Activated CD8-positive, alpha-beta memory T cell treated with anti-CD3 and anti-CD28 coated beads, Interleukin-2, amount 50 U/mL, for 24 hours (primary cell): ENCODE data around the gene TNIK.

ENCODE experiments used
- DNase-seq: peaks from one replicate; pipeline ENCODE4 v3.0.0-alpha.2; 2020; ENCODE audit errors: extremely low read depth

The TNIK gene

GRCh38 chr3:171192176-171192854 is 267.9 kb downstream of the TNIK start:
- no peak for DNase-seq

GRCh38 chr3:171190668-171191067 is 269.5 kb downstream of the TNIK start:
- no peak for DNase-seq

GRCh38 chr3:171189394-171190080 is 270.7 kb downstream of the TNIK start:
- no peak for DNase-seq

DNA sequence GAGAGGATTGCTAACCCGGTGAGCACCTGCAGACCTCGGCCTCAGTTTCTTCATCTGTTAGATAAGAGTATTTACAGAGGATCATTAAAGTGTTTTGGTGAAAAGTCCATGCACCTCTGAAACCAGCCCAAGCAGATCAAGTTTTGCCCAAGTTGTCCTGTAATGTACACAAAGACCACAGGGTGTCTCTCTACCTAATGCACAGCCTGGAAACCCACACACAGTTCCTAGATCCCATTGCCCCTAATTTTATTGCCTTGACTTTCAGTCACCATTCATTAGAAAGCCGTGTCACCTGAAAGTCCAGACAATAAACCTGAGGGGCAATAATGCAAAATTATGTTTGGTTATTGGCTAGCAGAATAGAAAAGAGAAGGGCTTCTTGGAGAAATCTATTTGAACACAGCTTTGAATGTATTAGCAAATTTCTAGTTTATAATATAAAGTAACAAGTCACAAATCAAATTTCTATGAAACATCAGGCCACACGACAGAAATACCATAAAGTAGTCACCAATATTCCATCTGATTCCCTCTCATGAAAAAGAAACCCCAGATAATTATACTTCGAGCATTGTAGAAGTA is 272.4 kb downstream of the TNIK start:
- no peak for DNase-seq

GRCh38 chr3:171186817-171187500 is 273.2 kb downstream of the TNIK start:
- DNase-seq: no peak

DNA sequence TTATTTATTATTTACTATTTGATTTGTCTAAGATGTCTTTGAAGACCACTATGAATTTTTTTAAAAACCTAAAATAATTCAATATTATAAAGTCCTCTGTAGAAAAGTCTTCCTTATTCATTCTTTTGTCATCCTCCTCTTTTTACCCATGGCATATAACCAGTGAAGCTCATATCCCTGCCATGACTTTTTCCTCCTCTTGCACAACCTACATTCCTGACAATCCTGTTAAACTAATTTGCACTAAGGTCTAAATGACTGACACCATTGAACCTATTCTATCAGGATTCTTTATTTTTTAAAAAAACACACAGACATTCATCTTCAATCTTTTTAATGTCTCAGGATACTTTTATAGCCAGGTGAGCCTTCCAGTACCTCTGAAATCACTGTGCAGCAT is 273.8 kb downstream of the TNIK start:
- DNase-seq: no peak

DNA sequence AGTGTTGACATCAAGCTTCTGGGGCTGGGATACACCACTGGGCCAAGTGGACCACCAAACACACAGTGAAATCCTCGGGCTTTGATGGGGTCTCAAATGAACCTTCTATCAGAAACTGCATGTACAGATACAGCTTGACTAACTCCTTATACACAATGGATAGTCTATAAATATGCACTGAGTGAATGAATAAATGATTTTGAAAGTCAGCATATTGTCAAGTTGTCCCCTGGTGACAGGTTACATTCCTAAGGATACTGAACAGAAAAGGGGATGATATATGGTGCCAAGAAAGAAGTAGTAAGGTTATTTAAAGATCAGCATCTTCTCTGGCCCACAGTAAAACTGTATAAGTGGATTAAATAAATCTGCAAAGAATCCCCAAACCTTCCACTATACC is 274.2 kb downstream of the TNIK start:
- DNase-seq: no peak

- DNase-seq: no peak
Observed at GRCh38 chr3:171184372-171184771, 275.8 kb downstream of the TNIK start.

DNA sequence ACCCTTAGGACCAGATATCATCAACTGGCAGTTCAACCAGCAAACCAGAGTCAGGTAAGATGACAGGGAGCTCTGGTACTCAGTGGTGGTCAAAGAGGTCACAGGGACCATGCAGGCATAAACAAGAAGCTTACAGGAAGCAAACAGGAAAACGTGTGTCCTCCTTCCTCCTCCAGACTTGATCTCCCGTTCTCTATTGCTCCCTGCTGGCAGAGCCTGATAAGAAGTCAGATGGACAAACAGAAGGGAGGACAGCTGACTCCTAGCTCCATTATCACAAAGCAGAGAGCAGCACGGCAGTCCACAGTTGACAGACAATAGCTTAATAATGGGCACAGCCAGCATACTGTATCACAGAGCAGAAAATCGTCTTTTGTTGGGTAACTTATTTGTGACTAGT is 277.2 kb downstream of the TNIK start:
- DNase-seq: no peak

DNA sequence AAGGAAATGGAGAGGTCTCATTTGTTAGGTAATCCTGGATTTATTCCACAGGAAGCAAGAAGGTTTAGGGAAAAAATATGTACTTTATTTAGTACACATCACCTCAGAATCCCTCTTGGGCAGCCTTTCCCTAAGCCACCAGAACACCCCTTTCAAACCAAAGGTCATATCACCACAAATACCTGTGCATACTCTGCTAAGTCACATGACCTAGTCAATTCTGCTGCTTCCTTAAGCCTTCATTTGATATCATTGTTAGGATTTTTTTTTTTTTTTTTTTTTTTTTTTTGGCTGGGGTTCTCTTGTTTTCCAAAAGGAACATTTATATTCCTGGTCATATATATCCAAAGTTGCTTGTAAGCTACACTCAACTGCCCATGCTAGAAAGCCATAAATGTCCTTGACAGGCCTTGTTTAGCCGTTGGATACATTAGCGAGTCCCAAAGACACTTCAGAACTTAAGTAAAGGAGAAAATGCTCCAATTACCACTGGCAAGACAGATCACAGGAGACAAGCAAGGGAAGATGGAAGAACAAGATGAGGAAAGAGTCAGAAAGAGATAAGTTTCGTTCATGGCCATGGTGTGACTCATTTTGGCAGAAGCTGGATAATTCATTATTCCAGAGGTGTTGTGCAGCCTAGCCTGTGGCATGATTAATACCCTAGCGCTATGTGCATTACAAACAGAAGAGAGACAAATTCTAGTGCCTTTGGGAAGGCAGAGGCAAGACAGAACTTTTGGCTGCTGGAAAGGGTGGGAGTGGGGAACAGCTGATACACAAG is 278.1 kb downstream of the TNIK start:
- DNase-seq: no peak

DNA sequence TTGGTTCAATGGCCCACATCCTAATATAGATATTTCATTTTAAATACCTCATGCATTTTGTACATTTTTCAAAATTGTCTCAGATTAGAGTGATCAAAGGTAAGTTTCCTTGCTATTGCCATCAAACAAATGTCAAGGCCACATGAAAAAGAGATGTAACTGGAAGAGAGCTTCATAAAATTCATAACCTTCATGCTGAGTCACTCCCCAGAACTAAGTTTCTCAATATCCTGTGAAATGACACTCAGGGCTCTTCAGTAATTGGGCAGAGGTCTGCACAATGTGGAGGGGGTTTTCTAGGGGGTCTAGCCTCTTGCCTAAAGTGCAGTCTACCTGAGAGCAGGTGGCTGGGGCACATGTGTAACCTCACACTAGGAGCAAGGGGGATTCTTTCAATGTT is 281.5 kb downstream of the TNIK start:
- no peak for DNase-seq

- DNase-seq: no peak
Observed at GRCh38 chr3:171177553-171177952, 282.7 kb downstream of the TNIK start.

GRCh38 chr3:171177056-171177455 is 283.1 kb downstream of the TNIK start:
- DNase-seq: no peak

DNA sequence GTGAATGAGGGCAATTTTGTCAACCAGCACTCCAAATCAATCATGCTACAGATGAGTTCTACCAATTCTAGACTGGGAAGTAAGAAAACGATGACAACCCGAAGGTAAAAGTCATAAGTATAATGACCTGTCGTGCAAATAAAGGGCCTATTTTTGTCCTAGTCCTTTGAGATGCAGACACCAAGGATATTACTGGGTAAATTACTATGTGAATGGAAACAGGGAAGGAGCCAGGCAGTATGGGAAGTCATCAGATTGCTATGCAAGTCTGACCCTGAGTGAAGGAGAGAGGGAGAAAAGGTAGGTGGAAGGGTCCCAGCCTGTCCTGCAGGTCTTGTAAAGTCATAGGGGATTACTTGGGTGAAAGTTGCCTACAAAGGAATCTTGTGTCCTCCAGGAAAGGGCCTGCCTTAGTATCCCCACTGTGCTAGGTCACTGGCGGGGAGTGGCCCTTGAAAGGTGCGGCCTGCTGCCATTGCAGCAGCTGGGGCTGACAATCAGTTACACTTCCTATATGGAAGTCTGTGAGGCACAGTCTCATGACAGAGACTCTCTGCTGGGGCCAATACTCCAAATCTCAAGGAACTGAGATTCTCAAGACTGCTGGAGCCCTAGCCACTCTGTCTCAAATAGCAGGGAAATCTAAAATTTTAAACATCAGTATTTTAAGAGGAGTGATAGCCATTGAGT is 283.8 kb downstream of the TNIK start:
- DNase-seq: no peak

- DNase-seq: no peak
Observed at GRCh38 chr3:171175741-171176234, 284.4 kb downstream of the TNIK start.

GRCh38 chr3:171173736-171174135 is 286.5 kb downstream of the TNIK start:
- DNase-seq: no peak

- no peak for DNase-seq
Observed at GRCh38 chr3:171172070-171172469, 288.1 kb downstream of the TNIK start.

- no peak for DNase-seq
Observed at GRCh38 chr3:171169866-171170265, 290.3 kb downstream of the TNIK start.

DNA sequence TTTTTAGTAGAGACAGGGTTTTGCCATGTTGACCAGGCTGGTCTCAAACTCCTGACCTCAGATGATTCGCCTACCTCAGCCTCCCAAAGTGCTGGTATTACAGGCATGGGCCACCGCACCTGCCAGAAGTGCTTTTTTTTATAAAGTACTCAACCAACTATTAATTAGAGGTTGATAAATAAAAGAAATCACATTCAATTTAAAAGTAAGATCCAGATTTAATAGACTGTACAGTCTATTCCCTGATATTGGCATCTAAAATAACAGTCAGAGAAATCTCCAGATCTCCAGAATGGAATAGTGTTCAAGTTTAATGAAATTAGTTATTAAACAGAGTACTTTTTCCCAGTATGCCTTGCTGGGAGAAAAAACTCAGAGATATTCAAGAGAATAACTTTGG is 290.8 kb downstream of the TNIK start:
- no peak for DNase-seq

DNA sequence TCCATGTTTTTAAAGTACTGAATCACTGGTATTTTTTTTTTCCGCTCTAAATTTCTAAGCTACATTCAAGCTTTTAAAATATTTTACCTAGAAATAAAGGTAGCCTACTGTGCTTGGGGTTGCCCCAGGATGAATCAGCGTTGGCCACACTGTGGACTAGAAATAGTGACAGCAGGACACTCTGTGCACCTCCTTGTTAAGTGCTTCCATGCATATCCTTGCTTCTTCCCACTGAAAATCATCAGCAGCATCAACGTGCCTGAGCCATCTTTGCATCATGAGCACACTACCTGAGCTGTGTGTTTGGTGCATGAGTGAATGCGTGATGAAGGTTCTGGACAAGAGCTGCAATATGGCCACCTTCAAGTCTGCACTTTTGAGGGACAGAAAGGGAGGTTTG is 291.7 kb downstream of the TNIK start:
- DNase-seq: no peak

DNA sequence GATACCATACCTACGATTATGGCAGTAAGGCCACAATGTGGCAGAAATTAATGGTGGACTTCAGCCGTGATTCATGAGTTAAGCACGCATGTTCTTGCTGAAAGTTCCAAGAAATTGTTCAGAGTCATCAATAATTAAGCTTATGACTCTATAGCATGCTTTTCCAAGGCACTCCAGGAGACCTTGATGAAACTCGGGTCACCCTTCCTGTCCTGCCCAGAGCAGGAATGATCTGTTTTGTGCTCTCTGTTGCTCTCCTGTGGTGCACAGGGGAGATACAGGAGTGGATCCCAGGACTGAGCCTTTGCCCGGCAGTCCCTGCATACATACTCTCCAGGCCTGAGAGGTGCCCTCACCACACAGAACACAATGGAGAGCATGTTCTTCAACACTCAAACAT is 292.1 kb downstream of the TNIK start:
- no peak for DNase-seq
